GM18517 (cell line): Measurements from ENCODE around the gene UCN3.
A peak's percentile ranks its signal among the peaks of the same experiment; 100 is the strongest.
"Not testable (repeated sequence)": the region's sequence is repeated elsewhere in the genome, so short reads cannot be mapped to it uniquely, and the experiment has no call there.

Experiments
- ATAC-seq: cut with Tn5 transposase; IDR thresholded peaks from one replicate; pipeline ENCODE4 v1.9.1; 2021; ENCODE audit warnings: mild to moderate bottlenecking, moderate library complexity; ENCODE audit not compliant: unreplicated experiment

The UCN3 gene

DNA sequence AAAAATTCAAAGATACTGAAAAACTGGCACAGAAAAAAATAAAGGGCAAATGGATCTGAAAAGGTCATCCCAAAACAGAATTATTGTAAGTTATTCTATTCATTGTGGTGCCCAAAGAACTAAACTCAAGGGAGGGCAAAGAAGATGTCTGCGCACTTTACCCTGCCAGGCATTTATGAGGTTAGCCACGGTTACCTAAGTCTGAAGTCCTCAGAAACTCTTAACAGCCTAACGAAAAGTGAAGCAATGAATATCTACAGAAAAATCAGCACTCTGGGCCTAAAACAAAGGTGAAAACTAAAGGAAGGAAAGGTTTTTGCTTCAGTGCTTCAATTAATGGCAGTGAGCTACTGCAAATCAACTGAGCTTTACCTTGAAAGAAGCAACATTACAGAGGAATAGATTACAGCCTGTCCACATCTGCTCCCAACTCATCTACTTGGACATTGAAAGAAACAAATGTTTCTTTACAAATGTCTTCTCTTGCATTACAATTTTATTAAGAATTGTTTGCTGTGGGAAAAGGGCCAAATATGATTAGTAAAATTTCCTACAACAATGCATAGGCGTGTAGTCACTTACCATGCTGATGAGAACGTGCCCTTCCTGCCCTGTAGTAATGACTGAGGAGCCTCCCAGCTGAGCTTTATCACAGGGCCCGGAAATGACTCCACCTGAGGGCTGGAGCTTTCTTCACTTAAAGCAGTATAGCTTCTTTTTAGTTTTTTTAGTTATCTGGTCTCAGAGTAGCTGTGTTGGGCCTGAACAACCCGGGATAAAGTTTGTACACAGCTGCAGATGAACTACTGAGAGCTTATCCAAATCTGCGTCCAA is 39.7 kb downstream of the UCN3 start, which contains the start of gene TUBAL3:
TUBAL3 (minus strand) TSS at position 621 of the 834 bp plus-strand sequence; CDS start at position 585, 36 bp downstream.
- no peak for ATAC-seq

- ATAC-seq: no peak
These were observed 42.2 kb downstream of the UCN3 start for GRCh38 chr10:5406918-5407317.

DNA sequence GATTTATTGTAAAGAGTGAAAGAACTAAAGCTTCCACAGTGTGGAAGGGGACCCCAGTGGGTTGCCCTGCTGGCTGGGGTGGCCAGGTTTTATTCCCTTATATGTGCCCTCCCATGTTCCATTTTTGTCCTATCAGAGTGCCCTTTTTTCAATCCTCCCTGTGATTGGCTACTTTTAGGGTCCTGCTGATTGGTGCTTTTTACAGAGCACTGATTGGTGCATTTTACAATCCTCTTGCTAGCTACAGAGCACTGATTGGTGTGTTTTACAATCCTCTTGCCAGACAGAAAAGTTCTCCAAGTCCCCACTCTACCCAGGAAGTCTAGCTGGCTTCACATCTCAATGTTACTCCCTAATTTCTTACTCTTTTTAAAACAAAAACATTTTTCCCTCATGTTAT is 46.0 kb downstream of the UCN3 start:
- not testable (repeated sequence) for ATAC-seq

- ATAC-seq: no peak
These were observed 47.1 kb downstream of the UCN3 start for GRCh38 chr10:5411941-5412276.

DNA sequence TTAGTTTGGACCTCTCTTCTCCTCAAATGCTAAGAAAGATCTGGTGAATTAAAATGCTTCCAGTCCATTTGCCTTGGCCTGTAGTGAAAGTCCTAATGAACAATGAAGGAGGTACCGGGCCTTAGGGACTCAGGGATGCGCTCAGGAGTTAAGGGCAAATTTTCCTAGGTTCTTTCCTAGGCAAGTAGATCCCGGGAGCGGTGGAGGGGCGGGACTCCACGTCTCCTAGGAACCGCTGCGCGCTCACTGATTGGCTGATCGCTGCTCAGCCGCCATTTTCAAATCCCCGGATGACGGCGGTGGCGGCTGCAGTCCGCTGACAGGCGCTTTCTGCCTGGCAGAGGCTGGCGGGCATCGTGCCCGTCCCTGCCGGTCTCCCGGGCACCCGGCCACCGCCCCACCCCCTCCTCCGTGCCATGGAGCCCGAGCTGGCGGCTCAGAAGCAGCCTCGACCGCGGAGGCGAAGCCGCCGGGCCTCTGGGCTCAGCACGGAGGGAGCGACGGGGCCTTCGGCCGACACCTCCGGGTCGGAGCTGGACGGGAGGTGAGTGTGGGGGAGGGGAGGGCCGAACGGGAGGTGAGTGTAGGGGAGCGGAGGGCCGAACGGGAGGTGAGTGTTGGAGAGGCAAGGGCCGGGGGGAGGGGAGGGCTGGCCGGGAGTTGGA is 47.6 kb downstream of the UCN3 start, which contains the start of gene NET1:
NET1 (plus strand) TSS at position 281 of the 665 bp plus-strand sequence; CDS start at position 417, 136 bp downstream.
- ATAC-seq: peak; percentile 94

GRCh38 chr10:5413012-5413938 is 48.5 kb downstream of the UCN3 start:
- no peak for ATAC-seq

GRCh38 chr10:5416981-5417380 is 52.2 kb downstream of the UCN3 start:
- no peak for ATAC-seq

DNA sequence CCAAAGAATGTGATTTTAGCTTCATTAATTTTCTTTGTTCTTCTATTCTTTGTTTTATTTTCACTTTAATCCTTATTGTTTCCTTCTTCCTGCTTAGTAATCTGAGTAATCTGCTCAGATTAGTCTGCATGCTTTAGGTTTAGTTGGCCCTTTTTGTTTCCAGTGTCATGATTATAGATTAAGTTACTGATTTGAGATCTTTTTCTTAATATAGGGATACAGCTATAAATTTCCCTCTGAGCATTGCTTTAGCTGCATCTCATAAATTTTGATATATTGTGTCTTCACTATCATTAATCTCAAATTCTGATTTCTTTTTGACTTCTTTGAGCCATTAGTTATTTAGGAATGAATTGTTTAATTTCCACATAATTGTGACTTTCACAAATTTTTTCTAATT is 53.8 kb downstream of the UCN3 start:
- ATAC-seq: no peak

DNA sequence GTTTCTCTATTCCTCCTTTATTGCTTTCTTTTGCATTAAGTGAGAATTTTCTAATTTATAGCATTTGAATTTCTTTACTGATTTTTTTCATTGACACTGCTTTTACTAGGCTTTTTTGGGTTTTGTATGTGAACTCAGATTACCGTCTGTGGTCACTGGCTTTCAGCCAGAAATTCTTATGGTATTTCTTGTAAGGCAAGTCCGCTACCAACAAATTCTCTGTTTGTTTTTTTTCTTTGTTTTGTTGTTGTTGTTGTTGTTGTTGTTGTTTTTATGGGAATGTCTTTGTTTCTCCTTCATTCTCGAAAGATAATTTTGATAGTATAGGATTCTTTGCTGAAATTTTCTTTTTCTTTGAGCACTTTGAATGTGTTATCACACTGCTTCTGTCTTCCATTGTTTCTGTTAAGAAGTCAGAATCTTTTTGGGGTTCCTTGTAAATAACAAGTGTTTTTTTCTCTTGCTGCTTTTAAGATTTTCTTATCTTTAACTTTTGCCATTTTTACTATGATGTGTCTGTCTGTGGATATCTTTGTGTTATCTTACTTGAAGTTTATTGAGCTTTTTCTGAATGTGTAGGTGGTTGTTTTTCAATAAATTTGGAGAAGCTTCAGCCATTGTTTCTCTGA is 54.8 kb downstream of the UCN3 start:
- no peak for ATAC-seq

- no peak for ATAC-seq
These were observed 59.0 kb downstream of the UCN3 start for GRCh38 chr10:5423771-5424170.
